Measurements from ENCODE around the gene AHDC1.

The AHDC1 gene

DNA sequence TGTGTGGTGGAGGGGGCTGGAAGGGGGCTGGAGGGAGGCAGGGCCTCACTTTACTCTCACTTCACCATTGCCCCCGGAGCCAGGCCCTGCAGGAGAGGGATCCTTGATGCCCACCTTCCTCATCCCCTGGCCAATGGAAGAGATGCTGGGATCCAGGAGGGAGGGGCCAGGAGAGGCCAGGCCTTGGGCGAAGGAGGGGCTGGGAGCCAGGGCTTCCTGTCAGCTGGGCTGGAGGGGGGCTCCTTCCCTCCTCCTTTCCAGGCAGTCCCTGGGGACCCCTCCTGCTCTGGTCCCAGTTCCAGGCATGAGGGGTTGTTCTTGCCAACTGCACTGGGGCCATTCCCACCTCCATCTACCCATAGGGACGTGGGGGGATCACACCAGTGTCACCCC, 5.7 kb downstream of the AHDC1 start:
- no peak overlapping the region for H3K27ac ChIP-seq
- TF ChIP-seq, protein P1, sequence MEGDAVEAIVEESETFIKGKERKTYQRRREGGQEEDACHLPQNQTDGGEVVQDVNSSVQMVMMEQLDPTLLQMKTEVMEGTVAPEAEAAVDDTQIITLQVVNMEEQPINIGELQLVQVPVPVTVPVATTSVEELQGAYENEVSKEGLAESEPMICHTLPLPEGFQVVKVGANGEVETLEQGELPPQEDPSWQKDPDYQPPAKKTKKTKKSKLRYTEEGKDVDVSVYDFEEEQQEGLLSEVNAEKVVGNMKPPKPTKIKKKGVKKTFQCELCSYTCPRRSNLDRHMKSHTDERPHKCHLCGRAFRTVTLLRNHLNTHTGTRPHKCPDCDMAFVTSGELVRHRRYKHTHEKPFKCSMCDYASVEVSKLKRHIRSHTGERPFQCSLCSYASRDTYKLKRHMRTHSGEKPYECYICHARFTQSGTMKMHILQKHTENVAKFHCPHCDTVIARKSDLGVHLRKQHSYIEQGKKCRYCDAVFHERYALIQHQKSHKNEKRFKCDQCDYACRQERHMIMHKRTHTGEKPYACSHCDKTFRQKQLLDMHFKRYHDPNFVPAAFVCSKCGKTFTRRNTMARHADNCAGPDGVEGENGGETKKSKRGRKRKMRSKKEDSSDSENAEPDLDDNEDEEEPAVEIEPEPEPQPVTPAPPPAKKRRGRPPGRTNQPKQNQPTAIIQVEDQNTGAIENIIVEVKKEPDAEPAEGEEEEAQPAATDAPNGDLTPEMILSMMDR (conservative IDR thresholded peaks at IDR 0.05) = no peak

DNA sequence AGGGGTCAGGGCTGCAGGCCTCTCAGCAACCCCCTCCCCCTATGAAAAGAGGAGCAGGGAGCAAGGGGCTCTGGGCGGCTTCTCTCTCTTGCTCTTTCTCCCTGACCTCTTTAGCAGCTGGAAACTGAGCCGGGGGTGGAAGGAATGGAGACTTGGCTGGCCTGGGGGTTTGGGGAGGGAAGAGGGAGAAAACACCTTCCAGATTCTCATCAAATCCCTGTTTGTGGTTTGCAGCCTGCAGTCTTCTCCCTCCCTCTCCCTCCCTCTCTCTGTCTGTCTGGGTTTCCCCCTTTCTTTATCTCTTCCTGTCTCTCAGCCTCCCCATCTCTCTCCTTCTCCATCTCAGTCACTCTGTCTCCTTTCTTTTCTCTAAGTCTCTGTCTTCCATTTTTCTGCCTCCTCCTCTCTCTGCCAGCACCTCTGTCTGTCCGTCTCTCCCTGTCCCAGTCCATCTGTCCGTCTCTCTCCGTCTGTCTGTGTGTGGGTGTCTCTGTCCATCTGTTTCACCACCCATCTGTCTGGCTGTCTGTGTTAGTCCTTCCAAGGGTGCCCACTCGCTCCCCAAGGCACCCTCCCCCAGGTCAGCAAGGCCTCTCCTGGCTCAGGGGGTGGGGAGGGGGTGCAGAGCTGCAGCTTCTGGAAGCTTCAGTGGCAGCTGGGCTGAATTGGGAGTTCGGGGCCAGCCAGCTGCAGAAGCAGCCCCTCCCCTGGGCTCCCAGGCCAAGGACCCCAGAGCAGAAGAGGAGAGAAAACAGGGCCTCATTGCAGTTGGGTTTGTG, 6.2 kb downstream of the AHDC1 start:
- TF ChIP-seq, protein P1 (conservative IDR thresholded peaks at IDR 0.05) = no peak
- H3K27ac ChIP-seq = no peak overlapping the region

DNA sequence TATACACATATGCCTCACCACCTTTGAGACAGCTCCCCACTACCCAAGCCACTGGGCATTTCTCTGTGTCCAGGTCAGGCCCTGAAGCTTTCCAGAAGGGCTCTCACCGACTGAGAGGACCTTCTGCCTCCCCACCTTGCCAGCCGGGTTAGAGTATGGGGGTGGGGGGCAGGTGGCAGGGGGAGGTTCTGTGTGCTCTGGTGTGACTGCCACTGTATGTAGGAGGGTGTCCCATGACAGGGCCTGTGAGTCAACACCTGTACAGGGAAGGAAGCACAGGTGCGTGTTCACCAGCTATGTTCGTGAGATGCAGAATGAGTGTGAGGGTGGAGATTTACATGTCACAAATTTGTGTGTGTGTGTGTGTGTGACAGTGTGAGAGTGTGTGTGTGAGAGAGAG, 7.0 kb downstream of the AHDC1 start:
- TF ChIP-seq, protein P1 (conservative IDR thresholded peaks at IDR 0.05) = no peak
- H3K27ac ChIP-seq = no peak overlapping the region

DNA sequence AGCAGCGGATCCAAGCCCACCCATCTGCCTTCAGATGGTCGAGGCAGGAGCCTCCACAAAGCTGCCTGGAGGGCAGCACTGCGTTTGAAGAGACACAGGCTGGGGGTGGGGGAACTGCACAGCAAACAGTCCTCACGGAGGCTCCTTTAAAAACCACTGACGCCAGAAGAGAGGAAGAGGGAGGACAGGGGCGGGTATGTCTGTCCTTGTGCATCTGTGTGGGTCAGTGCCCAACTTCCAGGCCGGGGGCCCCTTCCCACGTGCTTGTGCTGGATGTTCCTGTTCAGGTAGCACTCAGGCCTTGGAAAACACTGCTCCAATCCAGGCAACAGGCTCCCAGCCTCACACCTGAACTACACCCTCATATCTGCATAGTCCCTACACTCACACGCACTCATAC, 7.7 kb downstream of the AHDC1 start:
- H3K27ac ChIP-seq = no peak overlapping the region

DNA sequence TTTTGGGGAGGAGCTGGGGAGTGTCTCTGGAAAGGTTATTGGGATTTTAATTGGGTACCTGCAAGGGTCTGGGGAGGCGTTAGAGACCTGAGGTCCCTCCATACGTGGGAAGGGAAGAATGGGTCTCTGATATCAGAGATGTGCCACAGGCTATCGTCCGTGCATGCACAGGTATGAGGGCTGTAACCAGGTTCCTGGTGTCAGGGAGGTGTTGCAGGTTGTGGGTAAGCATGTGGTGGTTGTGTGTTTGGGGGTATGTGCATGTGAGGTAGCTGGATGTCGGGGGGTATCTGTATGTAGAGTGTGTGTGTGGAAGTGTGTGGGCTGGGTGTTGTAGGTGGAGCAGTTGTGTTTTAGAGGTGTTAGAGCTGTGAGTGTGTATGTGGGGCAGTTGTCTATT, 8.3 kb downstream of the AHDC1 start:
- TF ChIP-seq, protein P1 (conservative IDR thresholded peaks at IDR 0.05) = no peak
- no peak overlapping the region for H3K27ac ChIP-seq

More for the DNA sequence above, 7.7 kb downstream of the AHDC1 start:
- TF ChIP-seq, protein P1 (conservative IDR thresholded peaks at IDR 0.05) = no peak

DNA sequence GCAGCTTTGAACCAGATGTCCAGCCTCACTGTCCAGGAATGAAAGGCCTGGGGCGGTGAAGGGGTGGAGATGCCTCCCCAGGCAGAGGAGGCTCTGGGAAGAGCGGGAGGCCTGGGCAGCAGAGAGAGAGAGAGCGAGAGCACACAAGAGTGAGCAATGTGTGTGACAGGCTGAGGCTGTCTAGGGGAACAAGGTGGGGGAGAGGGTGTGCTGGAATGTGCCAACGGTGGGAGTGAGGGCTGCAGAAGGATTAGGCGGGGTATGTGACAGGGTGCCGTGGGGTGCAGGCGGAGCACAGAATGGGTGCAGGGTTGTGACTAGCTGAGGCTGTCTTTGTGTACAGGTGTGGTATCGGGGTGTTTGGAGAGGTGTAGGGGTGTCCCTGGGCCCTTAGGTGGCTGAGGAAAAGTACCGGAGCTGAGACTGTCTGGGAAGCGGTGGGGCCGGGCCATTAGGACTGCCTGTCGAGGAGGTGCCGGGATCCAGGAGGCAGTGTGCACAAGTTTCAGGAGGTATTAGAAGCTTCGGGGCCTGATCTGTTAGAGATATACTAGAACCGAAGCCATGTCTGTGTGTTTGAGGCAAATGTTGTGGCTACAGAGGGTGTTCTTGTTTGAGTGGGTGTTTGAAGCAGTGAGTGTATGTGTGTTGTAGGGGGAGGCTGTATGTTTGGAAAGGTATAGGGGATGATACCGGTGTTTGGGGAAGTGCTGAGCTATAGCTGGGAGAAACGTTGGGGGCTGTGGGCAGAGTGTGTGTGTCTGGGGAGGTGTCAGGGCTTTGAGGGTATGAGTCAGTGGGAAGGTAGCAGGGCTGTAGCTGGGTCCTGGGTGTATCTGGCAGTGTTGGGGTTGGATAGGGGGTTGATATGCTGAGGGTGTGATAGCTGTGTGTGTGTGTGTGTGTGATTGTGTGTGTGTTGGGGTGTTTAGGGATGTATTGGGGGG, 9.1 kb downstream of the AHDC1 start:
- TF ChIP-seq, protein P1 (conservative IDR thresholded peaks at IDR 0.05) = no peak
- H3K27ac ChIP-seq = no peak overlapping the region
